Activated CD4-positive, alpha-beta T cell treated with anti-CD3 and anti-CD28 coated beads, Interleukin-2, amount 50 U/mL, for 1 hour (primary cell): ENCODE measurements around the gene FGF1.

ENCODE experiments used
- DNase-seq: peaks from one replicate; pipeline ENCODE4 v3.0.0-alpha.2; 2020

Gene FGF1

GRCh38 chr5:142694092-142694856 lies 8.4 kb upstream of the FGF1 start:
- DNase-seq: no peak

DNA sequence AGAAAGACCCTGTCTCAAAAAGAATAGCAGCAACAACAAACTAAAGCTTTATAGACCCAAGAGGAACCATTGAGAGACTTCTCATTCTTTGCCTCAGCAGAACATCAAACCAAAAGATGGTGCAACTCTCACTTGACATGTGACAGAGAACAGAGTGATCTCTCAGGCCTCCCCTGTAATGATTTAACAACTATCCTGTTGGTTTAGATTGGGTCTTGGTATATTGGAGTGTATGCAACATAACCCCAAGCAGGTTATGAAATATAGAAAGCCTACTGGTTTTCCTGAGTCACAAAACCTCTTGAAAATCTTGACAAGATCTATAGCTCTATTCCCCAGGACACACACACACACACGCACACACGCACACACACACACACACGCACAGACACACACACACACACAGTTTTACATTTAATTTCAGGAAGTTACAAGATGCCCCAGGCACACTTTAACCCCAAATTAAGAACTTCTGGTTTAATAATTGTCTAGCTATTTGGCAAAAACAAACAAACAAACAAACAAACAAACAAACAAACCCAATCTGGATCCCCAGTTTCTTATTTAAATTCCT lies 6.5 kb upstream of the FGF1 start:
- DNase-seq: no peak

GRCh38 chr5:142690667-142691066 lies 4.8 kb upstream of the FGF1 start:
- no peak for DNase-seq

DNA sequence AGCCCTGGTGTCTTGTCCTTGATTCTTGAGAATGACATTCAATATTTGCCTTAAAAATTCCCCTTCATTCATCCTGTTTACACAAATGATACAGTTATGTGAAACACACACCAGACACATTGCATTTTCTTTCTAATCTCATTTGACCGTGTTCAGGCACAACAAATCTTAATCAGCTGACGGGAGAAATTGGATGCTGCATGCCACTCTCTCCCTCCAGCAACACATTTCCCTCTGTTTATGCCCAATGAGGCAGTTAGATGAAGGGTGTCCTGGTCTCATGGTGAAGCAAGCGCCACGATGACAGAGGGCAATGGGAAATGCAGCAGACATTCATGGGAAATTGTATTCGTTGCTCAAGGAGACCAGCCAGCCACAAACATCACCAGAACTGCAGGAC lies 3.2 kb upstream of the FGF1 start:
- no peak for DNase-seq

DNA sequence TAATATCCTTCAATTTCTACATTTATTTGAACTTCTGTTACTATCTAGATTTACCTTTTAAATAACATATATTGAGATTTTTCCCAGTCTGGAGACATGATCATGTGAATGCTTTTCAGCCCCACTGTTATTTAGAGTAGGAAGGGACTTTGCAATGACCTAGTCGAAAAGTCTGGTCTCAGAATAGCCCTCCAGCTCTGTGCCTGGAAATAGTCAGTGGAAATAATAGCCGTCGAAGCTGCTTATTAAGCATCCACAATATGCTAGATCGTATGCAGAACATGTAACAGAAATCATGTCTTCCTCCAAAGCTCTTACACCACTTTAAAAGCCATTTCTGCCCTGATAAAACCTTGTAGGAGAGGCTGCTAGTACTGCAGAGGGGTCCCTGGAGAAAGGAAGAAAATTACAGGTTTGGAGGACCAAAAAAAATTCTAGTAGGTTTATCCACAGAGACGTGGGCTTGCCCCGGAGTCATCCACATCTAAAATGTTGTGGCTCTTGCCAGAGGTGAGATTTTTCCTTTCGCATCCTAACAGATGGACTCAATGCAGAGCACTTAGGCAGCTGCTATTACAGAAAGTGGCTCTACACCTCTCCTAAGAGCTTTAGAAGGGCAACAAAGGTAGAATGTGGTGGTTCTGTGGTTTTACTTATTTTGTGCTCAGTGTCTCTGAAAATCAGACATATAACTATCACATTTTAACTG lies 2.5 kb upstream of the FGF1 start:
- DNase-seq: no peak

GRCh38 chr5:142686968-142687367 lies 1.1 kb upstream of the FGF1 start:
- DNase-seq: no peak

- no peak for DNase-seq
Measured at GRCh38 chr5:142686210-142686734, 382 bp upstream of the FGF1 start.

GRCh38 chr5:142684508-142685041 lies 1.3 kb downstream of the FGF1 start:
- DNase-seq: no peak

- no peak for DNase-seq
Measured at GRCh38 chr5:142683881-142684505, 1.9 kb downstream of the FGF1 start.

GRCh38 chr5:142683116-142683515 lies 2.8 kb downstream of the FGF1 start:
- DNase-seq: no peak

DNA sequence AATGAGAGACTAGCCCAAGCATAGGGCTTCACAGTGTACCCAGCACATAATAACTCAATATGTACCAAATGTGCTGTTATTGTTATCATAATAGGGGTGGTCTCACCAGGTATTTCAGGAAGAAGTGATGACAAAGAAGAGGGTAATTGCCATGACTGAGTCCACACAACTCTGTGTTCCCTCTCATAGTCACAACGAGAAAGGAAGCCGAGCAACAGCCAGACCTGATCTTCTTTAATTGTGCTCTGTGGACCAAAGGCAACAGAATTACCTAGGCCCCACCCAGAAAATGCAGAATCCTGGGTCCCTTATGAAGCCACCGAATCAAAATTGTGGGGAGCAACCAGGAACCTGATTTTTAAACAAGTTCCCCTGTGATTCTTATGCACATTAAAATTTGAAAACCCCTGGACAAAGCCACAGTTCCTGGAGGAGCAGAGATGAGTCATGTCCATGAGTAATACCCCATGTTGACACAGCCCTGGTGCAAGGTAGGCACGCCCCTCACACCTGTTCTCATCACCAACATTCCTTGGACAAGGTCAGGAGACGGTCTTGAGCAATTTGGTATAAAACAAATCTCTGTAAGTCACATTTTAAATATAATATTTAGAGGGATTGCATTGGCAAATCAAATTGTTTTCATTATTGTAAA lies 5.2 kb downstream of the FGF1 start:
- DNase-seq: no peak

GRCh38 chr5:142679744-142680143 lies 6.1 kb downstream of the FGF1 start:
- no peak for DNase-seq

- no peak for DNase-seq
Measured at GRCh38 chr5:142678529-142678928, 7.4 kb downstream of the FGF1 start.

DNA sequence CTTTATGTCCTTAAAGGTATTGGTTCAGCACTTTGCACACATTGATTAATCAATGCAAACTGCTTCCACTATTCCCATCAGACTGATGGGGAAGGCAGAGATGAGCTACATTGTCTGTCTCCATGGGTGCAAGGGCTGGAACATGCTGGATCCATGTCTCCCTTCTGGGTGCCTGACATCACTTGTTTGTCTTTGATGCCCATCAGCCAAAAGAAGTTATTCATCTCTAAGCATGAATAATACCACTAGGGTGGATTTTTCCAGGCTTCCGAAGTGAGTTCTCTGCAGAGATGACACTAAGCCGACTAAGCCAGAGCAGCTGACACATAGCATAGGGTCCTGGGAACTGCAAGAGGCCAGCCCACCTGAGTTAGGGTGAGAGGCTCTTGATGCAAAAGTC lies 8.7 kb downstream of the FGF1 start:
- DNase-seq: no peak

DNA sequence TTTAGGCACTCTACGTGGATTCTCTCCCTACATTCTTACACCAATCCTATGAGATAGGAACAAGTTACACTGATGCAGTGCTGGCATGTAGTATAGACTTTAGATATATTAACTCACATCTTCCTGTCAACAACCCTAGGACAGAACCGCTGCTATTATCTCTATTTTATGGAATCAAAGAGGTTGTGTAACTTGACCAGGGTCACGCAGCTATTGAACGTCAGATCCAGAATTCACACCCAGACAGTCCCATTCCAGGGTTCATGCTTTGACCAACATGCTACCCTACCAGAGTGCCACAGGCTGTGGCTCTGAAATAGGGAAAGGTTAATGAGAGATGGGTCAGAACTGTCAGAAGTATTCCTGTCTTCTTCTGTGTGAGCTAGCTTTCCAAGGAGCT lies 9.6 kb downstream of the FGF1 start:
- no peak for DNase-seq

DNA sequence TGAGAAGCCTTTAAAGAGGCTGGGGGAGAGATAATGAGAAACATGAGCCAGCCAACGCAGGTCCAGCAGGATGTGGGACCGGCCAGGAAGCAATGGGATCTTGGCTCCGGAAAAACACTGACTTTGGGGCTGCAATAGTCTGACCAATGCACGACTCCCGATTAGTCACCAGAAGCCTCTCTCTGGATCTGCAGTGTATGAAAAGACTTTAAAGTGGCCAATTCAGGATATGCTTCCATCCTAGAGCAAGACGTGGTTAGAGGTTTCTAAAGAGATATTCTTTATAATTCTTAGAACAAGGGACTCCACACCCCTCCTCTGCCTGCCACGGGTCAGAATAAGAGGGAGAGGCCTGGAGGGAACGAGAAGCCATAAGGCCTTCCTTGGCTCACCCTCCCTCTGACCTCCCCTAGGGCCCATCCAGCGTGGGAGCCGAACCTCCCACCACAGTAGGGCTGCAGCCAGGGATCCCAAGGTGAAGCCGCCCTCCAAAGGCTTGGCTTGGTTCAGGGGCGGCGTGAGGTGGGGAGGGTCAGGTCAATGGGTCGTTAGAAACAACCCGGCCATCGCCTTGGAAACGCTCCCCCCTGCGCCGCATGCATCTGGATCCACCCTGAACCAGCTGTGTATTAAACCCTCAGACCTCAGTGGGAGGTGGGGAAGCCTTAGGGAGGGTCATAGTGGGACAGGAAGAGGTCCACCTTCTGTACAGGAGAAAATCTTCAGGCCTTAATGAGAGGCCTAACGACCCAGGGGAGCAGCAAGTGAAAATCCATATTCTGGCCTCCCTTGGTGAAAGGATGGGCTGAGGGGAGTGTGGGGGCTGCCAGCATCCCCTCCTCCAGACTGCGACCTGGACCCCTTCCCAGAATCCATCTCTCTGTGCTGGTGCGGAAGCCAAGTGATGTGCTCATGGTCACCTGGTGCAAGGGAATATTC lies 11.1 kb downstream of the FGF1 start:
- no peak for DNase-seq

DNA sequence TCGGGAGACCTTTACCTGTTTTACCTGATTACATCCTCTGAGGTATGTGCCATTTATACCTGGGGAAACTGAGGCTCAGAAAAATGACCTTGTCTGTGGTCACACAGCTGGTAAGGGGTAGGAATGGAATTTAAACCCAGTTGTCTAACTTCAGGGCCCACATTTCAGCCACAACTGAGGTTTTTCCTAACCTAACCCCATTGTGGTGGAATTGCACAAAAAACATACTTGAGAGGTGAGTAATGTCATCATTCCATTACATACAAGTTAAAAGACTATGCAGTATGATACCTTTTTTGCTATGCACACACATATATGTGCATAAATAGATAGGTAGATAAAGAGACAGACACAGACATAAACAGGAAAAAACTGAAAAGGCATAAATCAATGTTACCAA lies 14.1 kb downstream of the FGF1 start:
- no peak for DNase-seq

GRCh38 chr5:142671266-142671665 lies 14.6 kb downstream of the FGF1 start:
- no peak for DNase-seq

DNA sequence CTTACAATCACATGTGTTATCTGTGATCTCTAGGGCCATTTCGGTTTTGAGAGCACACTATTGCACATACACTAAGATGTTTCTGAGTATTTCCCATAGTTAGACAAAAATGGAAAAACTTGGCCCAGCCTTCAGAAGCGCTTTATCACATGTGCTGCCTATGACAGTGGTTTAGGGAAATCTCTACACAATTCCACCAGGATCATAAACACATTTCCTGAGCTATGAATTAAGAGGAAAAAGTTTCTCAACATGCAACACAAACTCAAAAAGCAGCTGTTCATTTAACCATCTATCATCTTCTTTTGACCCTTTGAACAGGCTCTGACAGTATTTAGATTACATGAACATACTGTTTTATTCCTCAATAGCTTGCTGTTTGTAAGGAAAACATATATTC lies 15.1 kb downstream of the FGF1 start:
- no peak for DNase-seq

GRCh38 chr5:142669477-142669876 lies 16.4 kb downstream of the FGF1 start:
- no peak for DNase-seq

DNA sequence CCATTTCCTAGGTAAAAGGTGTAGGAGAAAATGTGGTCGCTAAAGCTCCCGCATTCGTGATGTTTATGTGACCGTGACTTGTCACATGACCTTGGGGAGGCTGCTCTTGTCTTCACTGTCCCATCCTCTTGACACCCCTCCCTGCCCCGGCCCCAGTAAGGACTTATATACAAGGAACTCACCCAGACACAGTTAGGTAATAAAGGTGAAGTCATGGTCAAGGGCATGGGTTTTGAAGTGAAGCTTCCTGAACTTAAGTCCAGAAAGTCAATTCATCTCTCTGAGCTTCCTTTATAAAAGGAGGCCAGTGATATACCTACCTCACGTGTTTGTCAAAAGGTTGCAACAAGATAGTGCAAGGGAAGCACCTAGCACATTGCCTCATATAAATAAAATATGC lies 17.6 kb downstream of the FGF1 start:
- DNase-seq: no peak

DNA sequence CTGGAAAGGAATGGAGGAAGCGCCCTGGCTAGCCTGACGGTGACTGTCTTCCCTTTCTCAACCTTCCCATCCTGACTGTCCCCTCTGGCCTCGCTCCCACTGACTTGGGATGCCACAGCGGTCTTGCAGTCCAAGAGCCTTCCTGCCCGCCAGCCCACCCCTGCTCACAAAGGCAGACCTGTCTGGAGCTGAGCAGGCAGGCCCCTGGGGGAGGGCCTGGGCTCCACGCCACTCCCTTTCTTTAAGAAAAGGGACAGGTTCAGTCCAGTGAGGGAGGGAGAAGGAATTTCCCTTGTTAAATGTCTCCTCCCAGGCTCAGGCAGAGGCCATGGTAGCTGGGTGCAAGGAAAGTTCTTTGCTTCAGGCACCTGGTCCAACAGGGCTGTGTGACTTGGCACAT lies 18.1 kb downstream of the FGF1 start:
- no peak for DNase-seq
